K562 (cell line): ENCODE results near the gene CIAO2B. TPM values are rescaled to one million over a fixed set of nuclear protein-coding genes. Genes with fewer than 3 reads are reported as not detected.
A peak's percentile ranks its signal among the peaks of the same experiment; 100 is the strongest.

Experiments
- ATAC-seq: fragments of 200-7000 bp; cut with Tn5 transposase; 3 replicates; pipeline ENCODE4 v1.9.1; 2020; ENCODE audit warnings: moderate library complexity
- Bru-seq: library from RNA; stranded (reverse); fragments of 400-500 nt; gene quantifications from one replicate; lab custom pipeline; 2021; lab: Mats Ljungman, UMichigan
- BruChase-seq, 2 experiments: library from RNA; stranded (reverse); fragments of 400-500 nt; gene quantifications; one replicate each; lab custom pipeline; 2021; lab: Mats Ljungman, UMichigan
- BruUV-seq: library from RNA; stranded (reverse); fragments of 400-500 nt; replicated peaks from 2 replicates; lab custom pipeline; 2021; lab: Mats Ljungman, UMichigan
- CTCF ChIA-PET: fragments of 300-600 bp; formaldehyde crosslinking; extraction: SDS; loops from one replicate; lab custom pipeline; 2021; ENCODE audit warnings: low intra/inter-chr PET ratio; lab: Yijun Ruan, JAX
- POLR2A ChIA-PET: fragments of 300-600, 350-650 bp; sonication (Branson Sonifier 250); formaldehyde crosslinking; extraction: SDS; loops from one replicate; lab custom pipeline; 2021; ENCODE audit warnings: antibody characterized with exemption, inconsistent platforms; lab: Yijun Ruan, JAX
- DNase-seq, 4 experiments: peaks; one replicate each; pipeline versions ENCODE4 v3.0.0 to v3.0.0-alpha.2; 2011 to 2018; ENCODE audit warnings: low spot score in 3 of 4, mixed read lengths in 3 of 4; ENCODE audit errors: extremely low read depth in 1 of 4
- FAIRE-seq: peaks from 2 replicates; lab custom pipeline; 2011; peaks lifted over from hg19 to GRCh38; lab: Jason Lieb, UNC
- H2AFZ ChIP-seq: 2 replicates; pipeline ENCODE4 v1.6.0; 2011; ENCODE audit warnings: low read depth, low read length, control low read depth, inconsistent platforms
- H3K27ac ChIP-seq: fragments of 200-600 bp; 3 replicates; pipeline ENCODE4 v1.8.0; 2011; ENCODE audit warnings: low read depth, mild to moderate bottlenecking, control low read depth, inconsistent platforms, low read length, moderate library complexity, mixed read lengths; ENCODE audit errors: extremely low read depth
- H3K27me3 ChIP-seq, 2 experiments: fragments of 300-600 bp in 1 of 2; 2 replicates in 1 of 2; 3 replicates in 1 of 2; pipeline versions ENCODE4 v1.6.0 to v1.8.0; 2011; ENCODE audit warnings: inconsistent platforms in 2 of 2, low read length in 2 of 2, mild to moderate bottlenecking in 1 of 2, mixed read lengths in 1 of 2, moderate library complexity in 1 of 2; ENCODE audit not compliant: control insufficient read depth in 2 of 2, insufficient read depth in 2 of 2
- H3K36me3 ChIP-seq: fragments of 300-600 bp; 3 replicates; pipeline ENCODE4 v1.8.0; 2011; ENCODE audit warnings: mild to moderate bottlenecking, low read length, inconsistent platforms; ENCODE audit not compliant: control insufficient read depth, insufficient read depth
- H3K4me1 ChIP-seq, 2 experiments: fragments of 200-600 bp in 1 of 2; replicated peaks in 1 of 2; 2 replicates in 1 of 2; 3 replicates in 1 of 2; pipeline versions ENCODE4 v1.5.1 to v1.8.0; 2011; ENCODE audit warnings: inconsistent platforms in 2 of 2, low read length in 2 of 2, mild to moderate bottlenecking in 1 of 2, mixed read lengths in 1 of 2, moderate library complexity in 1 of 2; ENCODE audit not compliant: control insufficient read depth in 2 of 2, insufficient read depth in 2 of 2
- H3K4me2 ChIP-seq: 2 replicates; pipeline ENCODE4 v1.6.1; 2011; ENCODE audit warnings: low read length, control low read depth, inconsistent platforms, mixed read lengths; ENCODE audit not compliant: insufficient read depth
- H3K4me3 ChIP-seq: fragments of 200-600 bp; sonication (generic), shearing (Covaris generic); 2 replicates; pipeline ENCODE4 v1.5.1; 2016; ENCODE audit warnings: control low read depth, inconsistent platforms
- H3K79me2 ChIP-seq: fragments of 200-600 bp; 3 replicates; pipeline ENCODE4 v1.8.0; 2011; ENCODE audit warnings: low read length, inconsistent platforms; ENCODE audit not compliant: control insufficient read depth, insufficient read depth
- H3K9ac ChIP-seq, 2 experiments: 2 replicates each; pipeline versions ENCODE4 v1.6.0 to v1.6.1; 2011; ENCODE audit warnings: low read depth in 2 of 2, low read length in 2 of 2, control low read depth in 1 of 2, inconsistent platforms in 1 of 2, mild to moderate bottlenecking in 1 of 2, mixed read lengths in 1 of 2; ENCODE audit not compliant: insufficient read depth in 1 of 2
- H3K9me1 ChIP-seq: one replicate; pipeline ENCODE4 v1.6.0; 2011; ENCODE audit warnings: inconsistent platforms, mild to moderate bottlenecking, low read length, moderate library complexity; ENCODE audit not compliant: control insufficient read depth, insufficient read depth
- H3K9me3 ChIP-seq: replicated peaks from 2 replicates; pipeline ENCODE4 v1.5.1; 2011; ENCODE audit warnings: low read depth, low read length, inconsistent platforms; ENCODE audit not compliant: control insufficient read depth, insufficient read depth
- H4K20me1 ChIP-seq: replicated peaks from 2 replicates; pipeline ENCODE4 v1.6.1; 2011; ENCODE audit warnings: low read length, inconsistent platforms, mixed read lengths; ENCODE audit not compliant: control insufficient read depth, insufficient read depth
- ETV1 ChIP-seq: fragments of 450-650 bp; conservative IDR thresholded peaks from 2 replicates; pipeline ENCODE4 v1.6.1; 2016; ENCODE audit warnings: missing genetic modification characterization, control low read depth, low read depth, missing compliant biosample characterization
- GABPB2 ChIP-seq: fragments of 250-450 bp; sonication (Bioruptor Pico); conservative IDR thresholded peaks from 2 replicates; pipeline ENCODE4 v1.5.1; 2021; ENCODE audit warnings: mild to moderate bottlenecking
- RBM14 ChIP-seq: fragments of 200-400 bp; formaldehyde crosslinking; IDR thresholded peaks from 2 replicates; pipeline ENCODE4 v1.6.1; 2018; ENCODE audit warnings: low read depth, mild to moderate bottlenecking, low read length, moderate library complexity, borderline replicate concordance; ENCODE audit not compliant: insufficient read depth
- SRF ChIP-seq, 2 experiments: fragments of 250-450, 450-650 bp in 1 of 2; sonication (Bioruptor Pico) in 1 of 2; sonication (generic) in 1 of 2; formaldehyde crosslinking; IDR thresholded peaks; 2 replicates each; pipeline versions ENCODE4 v1.5.0 to v1.5.1; 2020 to 2022; ENCODE audit warnings: mild to moderate bottlenecking in 1 of 2, missing genetic modification reagents in 1 of 2
- THAP7 ChIP-seq: fragments of 250-450 bp; sonication (Bioruptor Pico); IDR thresholded peaks from 2 replicates; pipeline ENCODE4 v1.5.0; 2021
- YY1 ChIP-seq, 3 experiments: IDR thresholded peaks; 2 replicates each; pipeline ENCODE4 v1.6.1; 2011; ENCODE audit warnings: low read length in 2 of 3, mild to moderate bottlenecking in 2 of 3, moderate library complexity in 2 of 3, borderline replicate concordance in 1 of 3, control low read depth in 1 of 3, low read depth in 1 of 3; ENCODE audit not compliant: insufficient read depth in 3 of 3, insufficient replicate concordance in 2 of 3, control insufficient read depth in 1 of 3, insufficient read length in 1 of 3; ENCODE audit errors: extremely low read depth in 1 of 3
- WGBS: fragments of 100-300 bp; shearing (Covaris generic); methylation state at CpG from one replicate; pipeline ENCODE4 v1.1.6; 2016; ENCODE audit warnings: low coverage, mixed read lengths; ENCODE audit not compliant: insufficient coverage; ENCODE audit errors: missing lambda C conversion rate; 5-methylcytosine and 5-hydroxymethylcytosine counted together
- in situ Hi-C: fragments of 300-500 bp; cut with MboI; formaldehyde crosslinking; loops from 4 replicates; pipeline ENCODE4 v1.15.0; 2018; ENCODE audit warnings: inconsistent platforms, mixed read lengths
- intact Hi-C: fragments of 100-400 bp; cut with micrococcal nuclease; formaldehyde crosslinking; loops from 2 replicates; pipeline ENCODE4 v1.14.2; 2022
- long read RNA-seq, 3 experiments: library from polyadenylated mRNA in 2 of 3; library from RNA in 1 of 3; unstranded in 2 of 3; stranded (forward) in 1 of 3; transcript quantifications; one replicate each; pipeline ENCODE4 v2.0.0, GENCODE V29; 2019 to 2022
- polyA minus RNA-seq, 3 experiments: library from RNA; depleted of rRNA, polyadenylated mRNA; stranded (reverse); fragments of >200 nt; gene quantifications; 2 replicates each; pipeline ENCODE4 v1.2.3, GENCODE V29; 2011
- polyA plus RNA-seq, 8 experiments: library from polyadenylated mRNA; depleted of rRNA in 4 of 8; stranded (reverse) in 5 of 8; unstranded in 3 of 8; fragments of >200 nt; fragmentation: Nextera tagmentation in 2 of 8; fragmentation: Illumina TruSeq in 1 of 8; extraction: Ambion mirVana in 2 of 8; extraction: Trizol in 1 of 8; gene quantifications; 2 replicates each; pipeline versions ENCODE4 v1.2.1 to v1.2.3, GENCODE V29; 2011 to 2014; ENCODE audit warnings: inconsistent platforms in 1 of 8, missing spikeins in 1 of 8
- total RNA-seq, 7 experiments: library from RNA; depleted of rRNA in 6 of 7; stranded (reverse); fragments of >200 nt in 6 of 7; fragmentation: Illumina TruSeq in 2 of 7; extraction: Trizol in 2 of 7; gene quantifications; 2 replicates each; pipeline versions ENCODE4 v1.2.1 to v1.2.3, GENCODE V29; 2011 to 2021; ENCODE audit warnings: low replicate concordance in 1 of 7

Gene CIAO2B
- 10.4 and 40.1 TPM in 2 replicates for total RNA-seq (2011; cell fraction: chromatin; rRNA removed; ENCODE audit: low replicate concordance)
- 65.7 and 75.7 TPM in 2 replicates for total RNA-seq (2011; cell fraction: nucleolus; rRNA removed)
- 39.2 and 45.6 TPM in 2 replicates for total RNA-seq (2011; cell fraction: nucleoplasm; rRNA removed)
- total RNA-seq (2014; rRNA removed), result 147 and 189 TPM in 2 replicates
- total RNA-seq (2014; rRNA removed; fragmentation: Illumina TruSeq; extraction: Trizol), result 57.6 and 86.8 TPM in 2 replicates
- total RNA-seq (2015; rRNA removed; fragmentation: Illumina TruSeq; extraction: Trizol), result 104 and 111 TPM in 2 replicates
- 99.4 and 104 TPM in 2 replicates for total RNA-seq (2021)
- 146 and 161 TPM in 2 replicates for polyA plus RNA-seq (2011; rRNA removed)
- 295 and 471 TPM in 2 replicates for polyA plus RNA-seq (2011; cell fraction: cytosol; rRNA removed)
- polyA plus RNA-seq (2011; cell fraction: nucleus; rRNA removed), result 117 and 133 TPM in 2 replicates
- 198 and 206 TPM in 2 replicates for polyA plus RNA-seq (2012)
- polyA plus RNA-seq (2014; fragmentation: Illumina TruSeq; extraction: Trizol), result 113 and 154 TPM in 2 replicates
- polyA plus RNA-seq (2014; fragmentation: Nextera tagmentation; extraction: Ambion mirVana), result 100 to 1,000 TPM; 104 to 122 TPM
- polyA plus RNA-seq (2014; rRNA removed), result 182 and 250 TPM in 2 replicates
- 67.2 and 95.6 TPM in 2 replicates for polyA minus RNA-seq (2011; rRNA and poly(A)+ RNA removed)
- polyA minus RNA-seq (2011; cell fraction: cytosol; rRNA and poly(A)+ RNA removed), result 68.9 and 80.4 TPM in 2 replicates
- 16.6 and 19.4 TPM in 2 replicates for polyA minus RNA-seq (2011; cell fraction: nucleus; rRNA and poly(A)+ RNA removed)
- Bru-seq, nascent RNA, result percentile 89 among the genes with signal in this experiment
- BruChase-seq, experiment 1, labeled RNA remaining after a 2-hour chase, result percentile 81 among the genes with signal in this experiment
- percentile 86 among the genes with signal in this experiment for BruChase-seq, experiment 2, labeled RNA remaining after a 6-hour chase
- long read RNA-seq, experiment 1, transcript CIAO2B-201 (5 exons, 676 nt), result major isoform, 125 of 157 reads
- long read RNA-seq, experiment 1, transcript CIAO2B-203 (4 exons, 718 nt), result minor isoform, 13 of 157 reads
- long read RNA-seq, experiment 1, partial matches to known transcripts, result 9 of 157 reads
- long read RNA-seq, experiment 1, other reads (novel, unspliced or antisense), result 10 of 157 reads
- long read RNA-seq, experiment 2, transcript CIAO2B-203 (4 exons, 718 nt), result minor isoform, 6 of 126 reads
- long read RNA-seq, experiment 2, transcript CIAO2B-201 (5 exons, 676 nt), result major isoform, 102 of 126 reads
- long read RNA-seq, experiment 2, partial matches to known transcripts, result 2 of 126 reads
- long read RNA-seq, experiment 2, other reads (novel, unspliced or antisense), result 15 of 126 reads
- long read RNA-seq, experiment 3, transcript CIAO2B-203 (4 exons, 718 nt), result minor isoform, 6 of 133 reads
- long read RNA-seq, experiment 3, transcript CIAO2B-201 (5 exons, 676 nt), result major isoform, 124 of 133 reads
- long read RNA-seq, experiment 3, partial matches to known transcripts, result 0 of 133 reads
- long read RNA-seq, experiment 3, other reads (novel, unspliced or antisense), result 3 of 133 reads

GRCh38 chr16:66934138-66934838, at the start of gene CIAO2B:
CIAO2B (minus strand) TSS chr16:66934402; CDS start chr16:66934364, 38 bp downstream.
- ATAC-seq (peak; percentile 87), FAIRE-seq (peak; percentile 84), DNase-seq (peak; percentile 85 to 93 (median 88))
- WGBS, result under 1% methylated on average over 65 of the region's 76 CpGs
- CTCF ChIA-PET, result no interaction called here
- peak within 1 kb of the TSS; percentile 98 for H2AFZ ChIP-seq
- H3K79me2 ChIP-seq, result peaks cover 49% of the 10 kb centered on the region
- POLR2A ChIA-PET, result interaction anchor here (0.8 to 2.8 kb wide), 4 partner anchors 13 to 45 kb away, joined by 3 to 11 read pairs (median 4); partner anchors contain the start of gene CES3
- H3K9me1 ChIP-seq, result peaks cover 4% of the 10 kb centered on the region
- peak within 1 kb of the TSS; percentile 100 for H3K4me2 ChIP-seq
- H4K20me1 ChIP-seq, result peaks cover 10% of the 10 kb centered on the region; the same call in 1 of the 2 replicates
- H3K4me1 ChIP-seq, result peaks cover 21 to 47% of the 10 kb centered on the region in 2 experiments
- H3K36me3 ChIP-seq, result peaks cover 49% of the 10 kb centered on the region; the same call in 2 of the 3 replicates
- peak within 1 kb of the TSS; percentile 90 for H3K27ac ChIP-seq
- H3K9ac ChIP-seq, result peak within 1 kb of the TSS; percentile 98 to 100
- peak within 1 kb of the TSS; percentile 99 for H3K4me3 ChIP-seq
- no peaks in the 10 kb centered on the region for H3K27me3 ChIP-seq
- H3K9me3 ChIP-seq, result no peaks in the 10 kb centered on the region
- intact Hi-C loops (no loop called here), in situ Hi-C loops (loop anchor here (5.0 kb wide), 1 partner anchor 37 kb away; no protein-coding TSS in a partner anchor)
- BruUV-seq, result TSS peak; percentile 67
- no peak for TF ChIP-seq THAP7 (CRISPR knock-in tag)
- TF ChIP-seq RBM14, result no peak
- no peak for TF ChIP-seq GABPB2
- TF ChIP-seq ETV1, result peak; percentile 89
- peak in 2 of 3 experiments; percentile 54 for TF ChIP-seq YY1 (IDR thresholded peaks at IDR 0.05; ENCODE audit: borderline replicate concordance in 1 of 3, control insufficient read depth in 1 of 3, extremely low read depth in 1 of 3, insufficient read depth in 3 of 3, insufficient read length in 1 of 3, insufficient replicate concordance in 2 of 3, low read depth in 1 of 3, low read length in 2 of 3)
- peak in 1 of 2 experiments; percentile 66; a peak in 2 of 4 replicates for TF ChIP-seq SRF (CRISPR knock-in tag; IDR thresholded peaks at IDR 0.05)
